ENCODE results near the gene TMEM100.

The TMEM100 gene

GRCh38 chr17:55743103-55743679, 20.5 kb upstream of the TMEM100 start:
- peak; percentile 13 for DNase-seq

GRCh38 chr17:55742272-55743102, 19.8 kb upstream of the TMEM100 start:
- no peak for DNase-seq

GRCh38 chr17:55741356-55741700, 18.7 kb upstream of the TMEM100 start:
- no peak for DNase-seq

- DNase-seq = no peak
Observed at GRCh38 chr17:55740511-55741355, 18.1 kb upstream of the TMEM100 start.

GRCh38 chr17:55737976-55738501, 15.4 kb upstream of the TMEM100 start:
- DNase-seq = no peak

GRCh38 chr17:55735731-55736405, 13.2 kb upstream of the TMEM100 start:
- DNase-seq = no peak

DNA sequence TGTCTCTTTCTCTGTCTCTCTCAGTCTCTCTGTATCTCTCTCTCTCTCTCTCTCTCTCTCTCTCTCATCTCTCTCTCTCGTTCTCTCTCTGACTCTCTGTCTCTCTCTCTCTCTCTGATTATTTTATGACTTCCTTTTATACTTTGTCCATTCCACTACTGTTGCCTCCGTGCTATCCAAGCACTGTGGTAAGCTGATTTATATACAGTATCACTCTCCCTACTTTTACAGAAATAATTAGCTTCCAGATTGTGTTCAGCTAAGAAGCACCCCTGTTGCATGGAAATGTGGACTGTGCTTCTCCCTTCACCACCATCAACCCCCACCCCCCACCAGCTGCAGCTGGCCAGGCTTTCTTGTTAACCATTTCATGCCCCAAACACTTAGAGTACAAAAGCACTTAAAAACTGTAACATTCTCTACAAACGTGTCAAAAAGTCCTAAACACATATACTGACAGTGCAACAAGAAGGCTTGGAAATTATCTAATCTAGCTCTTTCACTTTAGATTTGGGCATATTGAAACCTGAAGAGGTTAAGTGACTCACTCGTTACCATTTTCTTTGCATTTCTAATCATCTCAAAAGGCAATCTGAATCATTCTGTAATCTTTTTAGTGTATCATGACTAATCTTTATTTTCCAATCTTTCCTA, 11.6 kb upstream of the TMEM100 start:
- DNase-seq = no peak

- DNase-seq = no peak
Observed at GRCh38 chr17:55731586-55732250, 9.1 kb upstream of the TMEM100 start.

DNA sequence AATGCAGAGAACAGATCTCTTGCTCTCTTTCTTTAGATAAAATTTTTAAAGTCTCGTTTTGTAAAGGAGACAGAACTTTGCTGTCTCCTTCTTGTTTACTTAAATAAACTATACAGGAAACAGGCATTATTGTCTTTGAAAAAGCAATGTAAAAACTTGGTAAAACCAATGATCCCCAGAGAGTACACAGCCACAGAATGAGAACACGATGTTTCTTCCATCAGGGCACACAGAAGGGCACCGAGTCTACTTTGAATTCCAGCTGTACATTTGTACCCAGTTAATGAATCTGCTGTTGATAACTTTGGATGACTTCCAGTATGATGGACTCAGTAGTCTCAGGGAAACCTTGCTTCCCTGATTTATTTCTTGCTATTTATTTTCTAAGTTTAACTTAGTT, 8.1 kb upstream of the TMEM100 start:
- DNase-seq = no peak

DNA sequence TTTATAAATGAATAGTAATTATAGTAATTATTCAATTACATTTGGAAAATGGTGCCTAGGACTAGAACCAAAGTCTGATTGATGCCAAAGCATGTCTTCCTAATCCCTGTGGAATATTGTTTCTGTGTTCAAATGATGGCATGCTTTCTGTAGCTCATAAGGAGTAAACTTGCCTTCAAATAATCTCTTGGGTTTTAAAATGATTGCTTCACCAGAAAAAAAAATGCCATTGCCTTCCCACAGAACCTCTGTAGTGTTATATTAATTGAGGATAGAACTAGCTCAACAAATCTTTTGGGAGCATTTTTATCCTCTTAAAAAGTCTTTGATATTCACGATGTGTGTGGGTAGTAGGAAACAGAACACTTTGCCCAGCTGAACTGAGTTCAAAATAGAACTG, 7.7 kb upstream of the TMEM100 start:
- no peak for DNase-seq

DNA sequence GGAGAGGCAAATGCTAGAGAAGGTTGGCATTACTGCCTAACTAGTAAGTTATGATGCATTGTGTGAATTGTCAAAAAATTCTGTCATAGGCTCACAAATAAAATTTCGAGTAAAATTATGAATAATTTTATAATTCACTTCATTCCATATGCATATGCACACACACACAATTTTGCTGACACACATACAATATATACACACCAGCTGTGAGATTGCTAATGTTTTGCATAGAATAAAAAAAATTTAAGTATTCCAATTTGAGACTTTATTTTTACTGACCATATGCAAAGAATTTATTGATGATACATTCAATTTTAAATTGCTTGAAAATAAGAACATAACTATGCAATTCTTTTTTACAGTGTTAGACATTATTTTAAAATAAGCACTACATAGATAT, 6.8 kb upstream of the TMEM100 start:
- no peak for DNase-seq

- no peak for DNase-seq
Observed at GRCh38 chr17:55728833-55729232, 6.2 kb upstream of the TMEM100 start.

DNA sequence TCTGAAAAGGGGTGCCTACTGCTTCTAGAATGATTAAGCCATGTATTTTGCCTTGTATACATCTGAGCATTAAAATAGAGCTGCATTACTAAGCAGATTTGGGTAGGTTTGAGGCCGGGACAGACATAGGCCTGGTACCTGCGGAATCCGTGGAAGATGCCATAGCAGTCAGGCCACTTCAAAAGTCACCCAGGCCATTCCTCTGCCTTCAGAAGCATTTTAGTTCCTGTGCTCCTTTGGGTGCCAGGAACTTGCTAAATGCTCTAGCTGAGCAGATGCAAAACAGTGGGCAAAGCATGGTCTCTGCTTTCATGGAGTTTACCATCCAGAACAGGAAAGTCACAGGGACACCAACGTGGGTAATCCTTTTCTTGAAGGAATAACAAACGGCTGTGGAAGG, 5.7 kb upstream of the TMEM100 start:
- no peak for DNase-seq

- DNase-seq = no peak
Observed at GRCh38 chr17:55727920-55728319, 5.3 kb upstream of the TMEM100 start.

DNA sequence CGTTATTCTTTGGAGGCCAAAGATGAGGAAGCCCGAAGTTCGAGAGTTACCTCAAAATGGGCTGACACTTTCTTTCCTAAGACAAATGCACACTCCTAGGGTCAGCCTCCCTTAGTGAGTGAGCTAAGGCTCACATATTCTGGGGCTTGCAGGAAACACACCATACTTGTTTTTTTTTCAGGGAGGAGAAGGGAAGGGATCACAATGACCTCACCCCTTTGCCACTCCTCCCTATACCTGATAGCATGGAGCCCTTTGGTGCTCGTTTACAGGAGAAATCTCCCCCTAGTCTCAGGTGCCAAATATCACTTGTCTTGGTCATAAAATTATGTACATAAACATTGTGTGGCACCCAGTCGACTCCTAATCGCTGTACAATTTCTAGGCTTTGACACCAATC, 4.6 kb upstream of the TMEM100 start:
- DNase-seq = no peak

DNA sequence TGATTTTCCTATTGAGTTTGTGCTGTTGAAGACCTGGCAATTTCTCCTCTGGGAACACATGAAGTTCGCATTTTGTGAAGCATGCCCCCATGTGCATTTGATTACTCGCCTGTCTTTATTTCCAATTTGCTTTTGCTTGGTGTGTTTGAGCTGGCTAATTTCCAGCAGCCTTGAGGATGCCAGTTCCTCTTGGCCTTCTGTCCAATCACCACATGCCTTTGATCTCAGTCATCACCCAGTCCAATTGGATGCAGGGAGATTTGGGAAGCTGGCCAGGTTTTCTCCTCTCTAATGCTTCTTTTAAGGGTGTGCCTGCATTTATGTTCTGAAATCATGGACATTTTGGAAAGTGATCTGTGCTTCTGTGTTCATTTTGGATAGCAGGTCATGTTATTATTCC, 3.8 kb upstream of the TMEM100 start:
- DNase-seq = no peak

DNA sequence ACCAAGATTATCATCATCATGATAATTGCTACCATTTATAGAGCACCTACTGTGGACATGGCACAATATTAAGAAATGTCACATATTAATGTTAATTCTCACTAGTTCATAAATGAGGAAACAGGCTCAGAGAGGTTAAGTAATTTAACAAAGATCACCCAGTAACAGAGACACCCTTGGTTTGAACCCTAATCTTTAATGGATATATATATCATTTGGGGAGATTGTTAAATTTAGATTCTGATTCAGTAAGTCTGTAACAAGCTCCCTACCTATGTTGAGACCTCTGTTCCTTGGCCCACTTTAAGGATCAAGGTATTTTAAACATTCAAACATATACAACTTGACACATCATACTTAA, 804 bp upstream of the TMEM100 start:
- DNase-seq = no peak

DNA sequence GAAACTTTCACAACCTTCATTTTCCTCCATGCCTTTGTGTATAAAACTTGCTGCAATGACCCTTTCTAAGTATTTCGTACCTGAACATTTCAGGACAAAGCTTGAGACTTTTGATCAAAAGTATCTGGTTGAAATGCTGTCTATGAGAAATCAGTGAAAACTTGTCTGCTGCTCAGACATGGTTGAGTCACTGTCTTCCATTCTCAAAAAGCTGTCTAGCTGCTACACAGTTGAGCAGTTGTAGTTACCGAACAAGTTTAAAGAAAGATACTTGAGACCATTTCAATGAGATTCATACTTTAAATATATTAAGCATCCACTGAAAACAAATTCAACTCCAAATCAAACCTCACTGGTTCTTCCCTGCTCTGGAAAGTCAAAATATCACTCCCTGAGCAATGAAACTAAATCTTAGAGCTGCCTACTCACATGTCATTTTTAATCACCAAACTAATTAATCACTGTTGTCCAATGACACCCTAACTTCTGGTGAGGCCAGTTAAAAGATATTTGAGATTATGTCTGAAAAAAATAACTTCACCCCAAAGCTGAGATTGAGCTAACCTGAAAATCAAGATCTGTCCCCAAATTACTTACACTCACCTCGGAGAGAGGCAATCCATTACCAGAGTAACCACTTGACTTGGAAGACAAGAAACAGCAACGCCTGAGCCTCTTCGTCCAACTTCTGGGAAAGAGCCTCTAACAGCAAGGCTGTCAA, 488 bp downstream of the TMEM100 start:
- DNase-seq = no peak

DNA sequence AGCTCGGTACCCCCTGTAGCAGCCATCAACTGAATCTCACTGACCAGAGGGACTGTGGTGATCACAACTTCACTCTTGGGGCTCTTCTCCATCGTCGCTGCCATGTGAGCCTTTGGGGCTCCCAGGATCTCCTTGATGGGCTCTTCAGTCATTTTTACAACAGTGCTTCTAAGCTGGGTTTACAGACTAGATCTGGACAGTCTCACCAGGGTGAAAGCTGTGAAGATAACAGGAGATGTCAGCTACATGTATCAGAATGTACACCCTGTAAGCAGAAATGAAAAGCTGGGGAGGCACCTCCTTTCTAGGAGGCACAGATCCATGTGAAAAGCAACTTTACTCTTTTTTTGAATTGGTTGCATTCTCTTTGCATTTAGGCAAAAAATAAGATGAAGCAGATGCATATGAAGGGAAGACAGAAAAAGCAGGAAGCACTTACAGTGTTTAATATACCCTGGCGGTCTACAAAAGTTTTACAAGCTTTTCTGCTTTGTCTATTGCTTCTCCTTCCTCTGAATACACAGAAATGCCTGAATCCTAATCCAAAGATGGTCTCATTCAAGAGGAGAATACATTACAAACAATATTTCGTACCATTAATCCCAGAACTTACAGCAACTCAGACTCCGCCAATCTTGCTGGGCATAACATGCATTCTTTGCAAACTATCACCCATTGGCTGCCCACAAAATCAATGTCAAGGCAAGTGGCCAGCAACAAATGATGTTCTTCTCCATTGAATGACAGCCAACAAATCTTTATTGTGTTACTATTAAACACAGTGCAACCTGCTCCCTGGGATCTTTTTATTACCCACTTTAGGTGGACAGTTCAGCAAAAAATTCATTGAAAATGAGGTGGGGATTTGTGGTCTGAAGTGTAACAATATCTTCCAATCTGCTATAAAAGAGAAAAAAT, 1.5 kb downstream of the TMEM100 start:
- no peak for DNase-seq

Data from NCI-H1105 (cell line).